ENCODE data around the gene PWWP2B.

The PWWP2B gene

DNA sequence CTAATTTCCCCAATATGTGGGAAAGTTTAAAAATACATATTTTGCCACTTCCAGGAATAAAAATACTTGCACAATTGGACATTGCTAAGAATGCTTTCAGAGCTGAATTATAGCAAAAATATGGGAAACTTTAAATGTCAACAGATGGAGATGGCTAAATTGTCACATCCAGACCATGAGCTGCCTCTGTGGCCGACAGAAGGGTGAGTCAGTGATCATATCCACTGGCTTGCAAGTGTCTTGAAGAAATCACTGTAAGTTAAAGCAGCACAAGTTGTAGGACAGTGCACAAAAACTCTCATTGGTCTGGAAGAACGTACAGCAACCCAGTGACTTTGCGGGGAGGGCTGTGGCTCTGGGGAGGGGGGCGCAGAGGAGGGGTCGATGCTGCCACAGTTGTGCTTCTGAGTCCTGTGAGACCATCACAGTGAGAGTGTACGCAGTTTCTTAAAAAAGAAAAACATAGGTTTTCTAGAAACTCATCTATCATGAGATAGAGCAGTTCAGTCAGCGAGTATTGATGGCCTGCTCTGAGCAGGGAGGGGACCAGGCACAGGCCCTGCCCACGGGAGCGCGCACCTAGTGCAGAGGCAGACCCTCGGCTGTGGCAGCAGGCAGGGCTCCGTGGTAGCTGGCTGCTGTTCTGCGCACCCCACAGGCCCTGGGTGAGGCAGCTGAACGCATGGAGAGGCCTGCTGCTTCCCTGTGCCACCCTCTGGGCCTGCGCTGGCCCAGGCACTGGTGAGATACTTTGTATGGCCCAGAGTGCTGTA is 39.5 kb upstream of the PWWP2B start:
- Mint-ChIP-seq H3K4me3 (no peak overlapping the region), H3K9me3 (peaks cover 3% of the 10 kb centered on the region), H3K27me3 (no peaks in the 10 kb centered on the region), H3K4me1 (peaks cover 11% of the 10 kb centered on the region), H3K27ac (no peak overlapping the region), H3K36me3 (peaks cover 19% of the 10 kb centered on the region)
- no peak for ATAC-seq

DNA sequence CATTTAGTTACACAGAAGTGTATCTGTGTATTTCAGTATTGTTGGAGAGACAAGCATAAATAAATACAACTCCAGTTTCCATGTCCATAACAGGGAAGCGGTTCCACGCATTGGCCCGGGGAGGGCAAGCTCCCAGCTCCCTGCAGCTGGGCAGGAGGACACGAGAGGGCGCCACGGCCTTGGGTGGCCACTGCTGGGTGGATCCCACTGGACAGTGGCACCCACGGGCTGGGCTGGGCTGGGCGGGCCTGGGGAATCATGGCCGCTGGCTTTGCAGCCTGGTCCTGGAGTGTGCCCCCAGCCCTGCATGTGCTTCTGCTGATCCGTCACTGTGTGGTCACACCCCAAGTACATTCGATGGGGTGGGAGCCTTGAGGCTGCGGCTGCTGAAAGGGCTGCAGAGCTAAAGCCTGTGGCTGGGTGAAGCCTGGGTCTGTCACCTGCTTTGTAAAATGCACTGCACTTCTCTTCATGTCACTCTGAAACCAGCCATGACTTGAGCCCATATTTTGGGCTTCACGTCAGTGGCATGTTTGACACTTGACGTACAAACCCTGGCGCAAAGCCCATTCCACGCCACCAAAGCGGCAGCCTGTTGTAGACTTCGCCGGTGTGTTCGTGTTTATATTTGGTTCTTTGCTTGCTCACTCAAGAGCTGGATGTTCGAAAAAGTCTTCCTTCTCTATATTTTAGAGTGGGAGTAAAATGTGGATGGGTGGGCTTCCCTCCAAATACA is 37.5 kb upstream of the PWWP2B start:
- no peak for ATAC-seq
- H3K4me1 Mint-ChIP-seq: peaks cover 6% of the 10 kb centered on the region
- no peaks in the 10 kb centered on the region for H3K27me3 Mint-ChIP-seq
- peaks cover 25% of the 10 kb centered on the region for H3K36me3 Mint-ChIP-seq
- no peak overlapping the region for H3K27ac Mint-ChIP-seq
- no peak overlapping the region for H3K4me3 Mint-ChIP-seq
- peaks cover 7% of the 10 kb centered on the region for H3K9me3 Mint-ChIP-seq

DNA sequence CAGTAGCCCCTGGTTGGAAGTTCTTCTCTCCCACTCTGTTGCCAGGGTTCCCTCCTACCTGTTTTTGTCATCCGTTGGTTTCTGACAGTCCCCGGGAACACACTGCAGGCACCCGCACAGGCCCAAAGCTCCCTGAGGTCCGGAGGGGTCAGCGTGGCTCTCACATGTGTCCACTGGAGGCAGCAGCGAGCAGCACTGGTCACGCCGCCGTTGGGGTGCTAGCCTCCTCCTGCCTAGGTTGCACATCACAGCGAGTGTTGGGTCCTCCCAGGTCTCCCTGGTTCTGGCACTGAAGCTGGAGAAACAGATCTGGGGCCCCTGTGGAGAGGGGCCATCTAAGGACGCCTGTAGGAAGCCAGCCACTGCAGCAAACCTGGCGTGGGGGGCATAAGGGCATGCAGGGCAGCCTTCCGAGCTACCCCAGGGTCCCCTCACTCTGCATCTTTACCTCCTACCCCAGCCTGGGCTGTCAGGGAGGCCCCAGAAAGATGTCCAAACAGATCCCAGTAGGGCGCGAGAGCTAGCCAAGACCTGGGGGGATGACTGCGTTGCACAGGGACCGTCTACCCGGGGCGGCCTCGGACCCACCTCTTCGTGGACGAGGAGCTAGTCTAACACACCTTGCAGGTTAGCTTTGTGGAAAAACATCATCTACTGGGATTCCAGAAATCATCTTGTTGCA is 36.1 kb upstream of the PWWP2B start:
- Mint-ChIP-seq H3K27me3 (no peaks in the 10 kb centered on the region), H3K4me1 (peaks cover 10% of the 10 kb centered on the region), H3K9me3 (peaks cover 9% of the 10 kb centered on the region), H3K36me3 (peaks cover 31% of the 10 kb centered on the region), H3K4me3 (no peak overlapping the region), H3K27ac (no peak overlapping the region)
- ATAC-seq: no peak

DNA sequence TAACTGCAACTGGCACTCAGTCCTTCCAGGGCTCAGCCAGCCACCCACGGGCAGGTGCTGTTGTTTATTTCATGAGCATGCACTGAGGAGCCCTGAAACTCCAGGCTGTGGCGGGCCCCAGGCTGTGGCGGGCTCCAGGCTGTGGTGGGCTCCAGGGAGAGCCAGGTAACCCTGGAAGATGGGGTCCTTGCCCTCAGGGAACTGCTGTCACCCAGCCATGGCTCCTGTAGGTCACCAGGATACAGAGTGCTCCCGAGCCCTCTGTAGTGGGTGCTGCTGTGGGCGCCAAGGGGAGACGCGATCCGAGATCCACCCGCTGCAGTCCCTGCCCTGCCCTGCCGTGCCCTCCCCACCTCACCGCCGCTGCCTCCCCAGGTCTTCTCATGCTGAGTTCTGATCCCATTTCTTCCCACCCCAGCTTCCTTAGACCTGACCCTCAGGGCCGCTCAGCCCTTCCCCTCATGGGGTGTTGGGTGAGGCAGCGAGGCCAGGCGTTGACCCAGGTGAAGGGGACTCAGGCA is 35.4 kb upstream of the PWWP2B start:
- no peak for ATAC-seq
- peaks cover 10% of the 10 kb centered on the region for H3K4me1 Mint-ChIP-seq
- H3K27ac Mint-ChIP-seq: no peak overlapping the region
- H3K36me3 Mint-ChIP-seq: peaks cover 33% of the 10 kb centered on the region
- H3K27me3 Mint-ChIP-seq: no peaks in the 10 kb centered on the region
- no peak overlapping the region for H3K4me3 Mint-ChIP-seq
- H3K9me3 Mint-ChIP-seq: peaks cover 9% of the 10 kb centered on the region

DNA sequence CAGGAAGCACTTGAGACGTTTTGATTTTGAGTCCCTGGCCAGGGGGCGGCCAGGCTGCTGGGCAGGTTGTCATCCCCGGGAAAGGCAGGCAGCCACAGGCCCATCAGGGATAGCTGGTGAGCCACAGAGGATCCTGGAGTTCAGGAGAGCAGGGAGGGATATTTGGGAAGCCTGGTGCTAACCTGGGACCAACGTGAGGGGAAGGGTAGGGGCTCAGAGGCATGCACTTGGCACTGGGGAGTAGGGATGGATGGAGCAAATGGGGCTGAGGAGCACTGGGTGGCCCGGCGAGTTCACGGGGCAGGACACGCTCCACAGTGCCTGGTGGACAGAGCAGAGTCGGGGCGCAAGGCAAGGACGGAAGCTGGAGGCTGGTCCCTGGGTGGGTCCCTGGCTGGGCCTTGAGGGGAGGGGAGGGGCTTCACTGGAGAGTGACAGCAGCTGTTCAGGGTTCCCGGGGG is 34.8 kb upstream of the PWWP2B start:
- H3K9me3 Mint-ChIP-seq: peaks cover 9% of the 10 kb centered on the region
- H3K27ac Mint-ChIP-seq: no peak overlapping the region
- no peak for ATAC-seq
- H3K4me1 Mint-ChIP-seq: peaks cover 10% of the 10 kb centered on the region
- no peaks in the 10 kb centered on the region for H3K27me3 Mint-ChIP-seq
- no peak overlapping the region for H3K4me3 Mint-ChIP-seq
- H3K36me3 Mint-ChIP-seq: peaks cover 38% of the 10 kb centered on the region

DNA sequence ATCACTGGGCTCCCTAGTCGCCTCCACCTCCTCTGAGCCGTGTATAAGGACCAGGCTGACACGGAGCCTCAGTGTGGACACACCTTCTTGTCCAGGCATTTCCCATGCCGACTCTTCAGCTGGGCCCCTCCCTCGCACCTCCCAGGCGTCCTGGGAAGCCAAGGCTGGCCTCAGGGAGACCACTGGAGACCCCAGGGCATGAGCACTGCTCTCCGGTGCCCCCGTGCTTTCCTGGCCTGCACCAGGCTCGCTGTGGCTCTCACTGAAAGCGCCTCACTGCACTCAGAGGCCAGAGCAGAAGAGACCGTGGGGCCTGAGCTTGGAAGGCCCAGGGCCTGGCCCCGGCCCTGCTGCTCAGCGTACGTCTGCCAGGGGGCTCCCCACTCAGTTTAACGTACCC is 33.6 kb upstream of the PWWP2B start:
- H3K4me3 Mint-ChIP-seq: no peak overlapping the region
- H3K4me1 Mint-ChIP-seq: peaks cover 10% of the 10 kb centered on the region
- no peak for ATAC-seq
- no peak overlapping the region for H3K27ac Mint-ChIP-seq
- peaks cover 43% of the 10 kb centered on the region for H3K36me3 Mint-ChIP-seq
- H3K9me3 Mint-ChIP-seq: peaks cover 7% of the 10 kb centered on the region
- H3K27me3 Mint-ChIP-seq: no peaks in the 10 kb centered on the region

DNA sequence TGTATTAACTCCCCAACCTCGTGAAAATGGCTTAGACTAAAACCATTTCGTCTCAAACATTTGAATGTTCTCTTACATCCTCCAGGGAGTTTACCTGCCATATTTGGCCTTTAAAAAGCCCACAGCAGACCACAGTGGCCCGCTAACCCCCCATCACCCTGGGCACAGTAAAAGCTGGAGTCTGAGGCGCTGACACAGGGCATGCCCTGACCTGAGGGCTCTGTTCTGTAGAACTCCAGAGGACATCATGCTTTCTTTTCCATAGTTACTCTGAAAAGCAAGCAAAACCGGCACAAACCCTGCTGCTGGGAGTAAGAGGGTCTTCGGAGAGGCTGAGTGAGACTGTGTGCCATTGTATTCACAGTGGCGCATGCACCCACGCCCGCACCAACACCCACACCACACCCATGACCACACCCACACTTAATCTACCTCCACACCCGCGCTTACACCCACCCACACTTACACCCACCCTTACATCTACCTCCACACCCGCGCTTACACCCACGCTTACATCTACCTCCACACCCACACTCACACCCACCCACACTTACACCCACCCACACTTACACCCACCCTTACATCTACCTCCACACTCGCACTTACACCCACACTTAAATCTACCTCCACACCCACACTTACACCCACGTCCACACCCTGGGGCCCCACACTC is 32.9 kb upstream of the PWWP2B start:
- H3K27me3 Mint-ChIP-seq: no peaks in the 10 kb centered on the region
- peaks cover 7% of the 10 kb centered on the region for H3K9me3 Mint-ChIP-seq
- peak; percentile 73 for ATAC-seq
- H3K36me3 Mint-ChIP-seq: peaks cover 49% of the 10 kb centered on the region
- peak overlapping the region; percentile 20 for H3K27ac Mint-ChIP-seq
- H3K4me3 Mint-ChIP-seq: no peak overlapping the region
- H3K4me1 Mint-ChIP-seq: peaks cover 10% of the 10 kb centered on the region

DNA sequence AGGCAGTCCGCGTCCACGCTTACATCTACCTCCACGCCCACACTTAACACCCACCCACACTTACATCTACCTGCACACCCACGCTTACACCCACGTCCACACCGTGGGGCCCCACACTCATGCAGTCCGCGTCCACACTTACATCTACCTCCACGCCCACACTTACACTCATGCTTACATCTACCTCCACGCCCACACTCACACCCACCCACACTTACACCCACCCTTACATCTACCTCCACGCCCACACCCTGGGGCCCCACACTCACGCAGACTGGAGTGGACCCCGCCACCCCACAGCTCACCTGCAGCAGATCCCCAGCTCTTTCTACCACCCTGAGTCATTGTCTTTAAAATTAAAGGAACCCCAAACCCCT is 32.4 kb upstream of the PWWP2B start:
- Mint-ChIP-seq H3K4me1 (peaks cover 10% of the 10 kb centered on the region), H3K27ac (peak overlapping the region; percentile 20), H3K27me3 (no peaks in the 10 kb centered on the region), H3K36me3 (peaks cover 52% of the 10 kb centered on the region), H3K9me3 (peaks cover 7% of the 10 kb centered on the region), H3K4me3 (peak overlapping the region; percentile 3)
- peak; percentile 64 for ATAC-seq

DNA sequence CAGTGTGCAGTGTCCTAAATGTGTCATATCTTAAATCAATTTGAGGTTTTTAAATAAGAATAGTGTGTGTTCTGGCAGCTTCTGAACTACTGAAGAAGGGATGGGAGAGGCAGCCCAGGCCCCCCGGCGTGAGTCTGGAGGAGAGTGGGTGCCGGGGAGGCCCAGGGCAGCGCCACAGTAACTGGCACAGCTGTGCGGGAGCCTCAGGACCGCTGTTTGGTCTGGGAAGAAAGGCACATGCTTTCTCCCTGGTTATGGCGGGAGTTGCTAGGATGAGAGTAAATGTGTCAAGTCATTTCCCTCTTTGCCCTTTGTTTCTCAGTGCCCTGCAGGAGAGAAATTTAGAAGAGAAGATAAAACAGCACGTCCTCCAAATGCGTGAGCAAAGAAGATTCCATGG is 31.9 kb upstream of the PWWP2B start:
- Mint-ChIP-seq H3K27ac (peak overlapping the region; percentile 20), H3K4me1 (peaks cover 10% of the 10 kb centered on the region), H3K9me3 (peaks cover 7% of the 10 kb centered on the region), H3K36me3 (peaks cover 52% of the 10 kb centered on the region), H3K27me3 (no peaks in the 10 kb centered on the region), H3K4me3 (no peak overlapping the region)
- no peak for ATAC-seq

DNA sequence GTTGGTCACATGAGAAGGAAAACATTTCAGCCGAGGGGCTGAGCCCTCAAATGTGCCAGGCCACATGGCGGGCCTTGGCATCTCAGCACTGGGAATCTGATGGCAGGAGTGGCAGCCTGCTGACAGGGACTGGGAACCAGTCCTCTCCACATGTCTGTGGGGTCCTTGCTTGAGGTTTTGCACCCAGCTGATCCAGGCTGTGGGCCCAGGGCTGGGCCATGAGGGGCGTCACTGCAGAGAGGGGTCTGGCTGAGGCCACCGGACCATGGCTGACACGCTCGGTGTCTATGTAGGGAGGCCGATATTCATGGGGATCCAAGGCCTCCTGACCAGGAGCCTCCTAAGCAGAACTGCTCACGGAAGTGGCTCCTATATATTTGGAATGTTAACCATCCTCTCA is 31.0 kb upstream of the PWWP2B start:
- H3K27me3 Mint-ChIP-seq: peaks cover 4% of the 10 kb centered on the region
- H3K9me3 Mint-ChIP-seq: peaks cover 7% of the 10 kb centered on the region
- H3K27ac Mint-ChIP-seq: no peak overlapping the region
- ATAC-seq: no peak
- no peak overlapping the region for H3K4me3 Mint-ChIP-seq
- peaks cover 52% of the 10 kb centered on the region for H3K36me3 Mint-ChIP-seq
- H3K4me1 Mint-ChIP-seq: peaks cover 10% of the 10 kb centered on the region

DNA sequence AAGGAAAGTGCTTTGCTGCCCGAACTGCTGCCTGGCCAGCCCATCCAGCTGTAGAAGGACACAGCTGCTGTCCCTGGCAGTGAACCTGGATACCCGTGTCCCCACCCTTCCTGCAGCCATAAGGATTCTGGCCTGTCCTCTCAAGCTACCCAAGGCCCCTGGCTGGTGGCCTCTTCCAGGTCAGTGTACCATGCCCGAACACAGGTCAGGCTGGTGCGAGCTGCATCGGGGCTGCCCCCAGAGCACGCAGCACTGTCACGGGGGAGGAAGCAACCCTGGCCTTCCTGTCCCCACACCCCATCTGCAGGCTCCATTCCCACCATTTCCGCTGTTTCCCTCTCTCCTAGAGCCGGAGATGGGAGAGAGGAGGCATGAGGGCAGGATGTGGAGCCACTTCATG is 30.5 kb upstream of the PWWP2B start:
- H3K27ac Mint-ChIP-seq: no peak overlapping the region
- peaks cover 10% of the 10 kb centered on the region for H3K4me1 Mint-ChIP-seq
- peaks cover 52% of the 10 kb centered on the region for H3K36me3 Mint-ChIP-seq
- no peak overlapping the region for H3K4me3 Mint-ChIP-seq
- peaks cover 9% of the 10 kb centered on the region for H3K27me3 Mint-ChIP-seq
- no peak for ATAC-seq
- H3K9me3 Mint-ChIP-seq: peaks cover 7% of the 10 kb centered on the region

DNA sequence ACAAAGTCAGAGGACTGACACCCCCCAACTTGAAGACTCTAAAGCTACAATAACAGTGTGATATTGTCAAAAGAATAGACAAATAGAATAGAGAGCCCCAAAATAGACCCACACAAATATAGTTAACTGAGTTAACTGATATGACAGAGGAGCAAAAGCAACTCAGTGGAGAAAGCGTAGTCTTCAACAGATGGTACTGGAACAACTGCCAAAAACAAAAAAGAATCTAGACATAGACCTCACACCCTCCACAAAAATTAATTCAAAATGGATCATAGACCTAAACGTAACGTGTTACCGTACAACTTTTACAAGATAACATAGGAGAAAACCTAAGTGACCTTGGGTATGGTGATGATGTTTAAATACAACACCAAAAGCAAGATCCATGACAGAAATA is 28.6 kb upstream of the PWWP2B start:
- no peak for ATAC-seq
- H3K9me3 Mint-ChIP-seq: peaks cover 7% of the 10 kb centered on the region
- no peak overlapping the region for H3K27ac Mint-ChIP-seq
- peaks cover 45% of the 10 kb centered on the region for H3K36me3 Mint-ChIP-seq
- peaks cover 18% of the 10 kb centered on the region for H3K27me3 Mint-ChIP-seq
- peaks cover 16% of the 10 kb centered on the region for H3K4me1 Mint-ChIP-seq
- no peak overlapping the region for H3K4me3 Mint-ChIP-seq

DNA sequence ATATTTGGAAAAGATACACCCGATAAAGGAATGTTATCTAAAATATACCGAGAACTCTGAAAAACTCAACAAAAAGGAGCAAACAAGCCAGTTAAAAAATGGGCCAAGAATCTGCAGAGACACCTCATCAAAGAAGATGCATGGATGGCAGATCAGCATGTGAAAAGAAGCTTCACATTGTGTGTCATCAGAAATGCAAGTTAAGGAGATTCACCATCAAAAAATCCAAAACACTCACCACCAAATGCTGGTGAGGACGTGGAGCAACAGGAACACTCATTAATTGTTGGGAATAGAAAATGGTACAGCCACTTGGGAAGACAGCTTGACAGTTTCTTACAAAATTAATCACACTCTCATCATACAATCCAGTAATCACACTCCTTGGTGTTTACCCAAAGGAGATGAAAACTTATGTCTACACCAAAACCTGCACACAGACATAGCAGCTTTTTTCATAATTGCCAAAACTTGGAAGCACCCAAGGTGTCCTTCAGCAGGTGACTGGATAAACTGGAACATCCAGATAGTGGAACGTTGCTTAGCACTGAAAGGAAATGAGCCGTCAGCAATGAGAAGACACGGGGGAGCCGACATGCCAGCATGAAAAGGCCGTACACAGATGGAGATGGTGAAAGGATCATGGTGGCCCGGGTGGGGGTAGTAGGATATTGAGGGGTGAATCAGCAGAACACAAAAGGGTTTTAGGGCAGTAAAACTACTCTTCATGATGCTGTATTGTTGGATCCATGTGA is 27.9 kb upstream of the PWWP2B start:
- Mint-ChIP-seq H3K9me3 (peaks cover 7% of the 10 kb centered on the region), H3K4me1 (peaks cover 14% of the 10 kb centered on the region), H3K36me3 (peaks cover 44% of the 10 kb centered on the region), H3K27ac (no peak overlapping the region), H3K4me3 (no peak overlapping the region), H3K27me3 (peaks cover 18% of the 10 kb centered on the region)
- no peak for ATAC-seq

DNA sequence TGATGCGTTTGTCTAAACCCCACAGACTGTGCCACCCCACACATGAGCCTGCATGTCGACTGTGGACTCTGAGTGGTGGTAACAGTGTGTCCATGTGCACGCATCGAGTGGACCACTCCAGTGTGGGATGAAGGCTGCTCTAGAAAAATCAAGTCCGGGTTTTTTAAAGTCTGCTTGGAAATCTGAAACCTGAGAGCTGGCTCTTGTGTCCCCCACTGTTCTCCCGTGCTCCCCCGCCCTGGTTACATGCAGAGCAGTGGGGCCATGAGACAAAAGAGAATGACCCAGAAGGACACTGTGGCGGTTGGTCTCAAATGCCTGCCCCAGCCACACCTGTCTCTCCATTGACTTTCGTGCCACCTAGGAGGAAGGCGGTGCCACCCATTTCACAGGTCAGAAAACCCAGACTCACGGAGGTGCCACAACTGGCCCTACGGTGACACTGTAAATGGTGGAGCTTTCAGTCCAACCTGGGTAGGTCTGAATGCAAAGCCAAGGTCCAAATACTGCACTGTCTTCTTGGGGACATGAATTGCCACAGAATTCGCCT is 27.3 kb upstream of the PWWP2B start:
- Mint-ChIP-seq H3K36me3 (peaks cover 37% of the 10 kb centered on the region), H3K4me3 (no peak overlapping the region), H3K27me3 (peaks cover 18% of the 10 kb centered on the region), H3K27ac (no peak overlapping the region), H3K9me3 (peaks cover under 1% of the 10 kb centered on the region), H3K4me1 (peaks cover 7% of the 10 kb centered on the region)
- ATAC-seq: no peak
